ENCODE results near the gene TNNI3K. TPM values are rescaled to one million over a fixed set of nuclear protein-coding genes. Genes with fewer than 3 reads are reported as not detected.

The TNNI3K gene
- total RNA-seq, 1 donor from 2014 or later, result 84.6 TPM

- ATAC-seq (ENCODE audit: poor library complexity) (peak; percentile 46), DNase-seq (no peak)
- intact Hi-C loops (cut with DNase I), result no loop called here
Measured at GRCh38 chr1:74422421-74423292, 187.5 kb downstream of the TNNI3K start.

GRCh38 chr1:74423471-74423870 is 188.3 kb downstream of the TNNI3K start:
- DNase-seq (no peak), ATAC-seq (ENCODE audit: poor library complexity) (no peak)
- intact Hi-C loops (cut with DNase I), result no loop called here

- ATAC-seq (ENCODE audit: poor library complexity) (peak; percentile 6), DNase-seq (no peak)
- intact Hi-C loops (cut with DNase I), result no loop called here
Measured at GRCh38 chr1:74425676-74426075, 190.5 kb downstream of the TNNI3K start.

GRCh38 chr1:74426208-74426937 is 191.2 kb downstream of the TNNI3K start:
- intact Hi-C loops (cut with DNase I), result no loop called here
- ATAC-seq (ENCODE audit: poor library complexity), result peak; percentile 42
- DNase-seq, result no peak

GRCh38 chr1:74427681-74428080 is 192.5 kb downstream of the TNNI3K start:
- DNase-seq, result no peak
- ATAC-seq (ENCODE audit: poor library complexity), result no peak
- intact Hi-C loops (cut with DNase I), result no loop called here

- ATAC-seq (ENCODE audit: poor library complexity), result no peak
- no peak for DNase-seq
- intact Hi-C loops (cut with DNase I), result no loop called here
Measured at GRCh38 chr1:74429580-74429979, 194.4 kb downstream of the TNNI3K start.

- no peak for DNase-seq
- intact Hi-C loops (cut with DNase I), result no loop called here
- ATAC-seq (ENCODE audit: poor library complexity), result no peak
Measured at GRCh38 chr1:74430342-74430934, 195.3 kb downstream of the TNNI3K start.

- intact Hi-C loops (cut with DNase I), result no loop called here
Measured at GRCh38 chr1:74431531-74431930, 196.3 kb downstream of the TNNI3K start.

GRCh38 chr1:74432325-74432724 is 197.1 kb downstream of the TNNI3K start:
- no peak for ATAC-seq (ENCODE audit: poor library complexity)
- no peak for DNase-seq
- intact Hi-C loops (cut with DNase I), result no loop called here

More at GRCh38 chr1:74431531-74431930, 196.3 kb downstream of the TNNI3K start:
- no peak for ATAC-seq (ENCODE audit: poor library complexity)
- DNase-seq, result no peak

GRCh38 chr1:74434321-74434720 is 199.1 kb downstream of the TNNI3K start:
- ATAC-seq (ENCODE audit: poor library complexity) (no peak), DNase-seq (no peak)
- intact Hi-C loops (cut with DNase I), result no loop called here

- intact Hi-C loops (cut with DNase I), result no loop called here
- no peak for ATAC-seq (ENCODE audit: poor library complexity)
- no peak for DNase-seq
Measured at GRCh38 chr1:74436078-74436477, 200.9 kb downstream of the TNNI3K start.

GRCh38 chr1:74437035-74437434 is 201.8 kb downstream of the TNNI3K start:
- DNase-seq (no peak), ATAC-seq (ENCODE audit: poor library complexity) (no peak)
- intact Hi-C loops (cut with DNase I), result no loop called here

- no peak for DNase-seq
- ATAC-seq (ENCODE audit: poor library complexity), result no peak
Measured at GRCh38 chr1:74452035-74452434, 216.8 kb downstream of the TNNI3K start.

GRCh38 chr1:74453277-74453676 is 218.1 kb downstream of the TNNI3K start:
- intact Hi-C loops (cut with DNase I), result no loop called here
- ATAC-seq (ENCODE audit: poor library complexity), result no peak
- no peak for DNase-seq

More at GRCh38 chr1:74452035-74452434, 216.8 kb downstream of the TNNI3K start:
- intact Hi-C loops (cut with DNase I), result no loop called here

GRCh38 chr1:74455390-74455789 is 220.2 kb downstream of the TNNI3K start:
- ATAC-seq (ENCODE audit: poor library complexity) (no peak), DNase-seq (no peak)
- intact Hi-C loops (cut with DNase I), result no loop called here

GRCh38 chr1:74457253-74457652 is 222.1 kb downstream of the TNNI3K start:
- DNase-seq, result no peak
- no peak for ATAC-seq (ENCODE audit: poor library complexity)
- intact Hi-C loops (cut with DNase I), result no loop called here

GRCh38 chr1:74463333-74463988 is 228.3 kb downstream of the TNNI3K start:
- intact Hi-C loops (cut with DNase I), result no loop called here
- peak; percentile 28 for ATAC-seq (ENCODE audit: poor library complexity)
- no peak for DNase-seq

GRCh38 chr1:74464037-74464436 is 228.8 kb downstream of the TNNI3K start:
- ATAC-seq (ENCODE audit: poor library complexity) (peak; percentile 36), DNase-seq (no peak)
- intact Hi-C loops (cut with DNase I), result no loop called here

- ATAC-seq (ENCODE audit: poor library complexity) (no peak), DNase-seq (peak; percentile 37)
- intact Hi-C loops (cut with DNase I), result no loop called here
Measured at GRCh38 chr1:74465193-74465681, 230.1 kb downstream of the TNNI3K start.

Measured in Right ventricle myocardium superior (tissue), 1 donor.